Osteoblast (primary cell): ENCODE data around the gene MELTF. TPM values are rescaled to one million over a fixed set of nuclear protein-coding genes. Genes with fewer than 3 reads are reported as not detected.

Experiments
- DNase-seq: peaks from one replicate; pipeline ENCODE4 v3.0.0; 2011; ENCODE audit warnings: low spot score, mixed read lengths; ENCODE audit not compliant: insufficient read length; ENCODE audit errors: missing footprints
- H2AFZ ChIP-seq: 2 replicates; pipeline ENCODE4 v1.6.0; 2011; ENCODE audit warnings: mild to moderate bottlenecking, low read length
- H3K27ac ChIP-seq: 2 replicates; pipeline ENCODE4 v1.5.1; 2011; ENCODE audit warnings: mild to moderate bottlenecking, low read depth, low read length, moderate library complexity
- H3K27me3 ChIP-seq: 2 replicates; pipeline ENCODE4 v1.6.0; 2012; ENCODE audit warnings: mild to moderate bottlenecking, control low read depth, inconsistent platforms, low read length, moderate library complexity; ENCODE audit not compliant: insufficient read depth
- H3K36me3 ChIP-seq: 2 replicates; pipeline ENCODE4 v1.5.1; 2011; ENCODE audit warnings: mild to moderate bottlenecking, low read length, control low read depth, moderate library complexity; ENCODE audit not compliant: insufficient read depth
- H3K4me1 ChIP-seq: 2 replicates; pipeline ENCODE4 v1.5.1; 2011; ENCODE audit warnings: mild to moderate bottlenecking, low read length, control low read depth, moderate library complexity; ENCODE audit not compliant: insufficient read depth
- H3K4me2 ChIP-seq: 2 replicates; pipeline ENCODE4 v1.6.0; 2011; ENCODE audit warnings: mild to moderate bottlenecking, low read length; ENCODE audit not compliant: insufficient read depth
- H3K4me3 ChIP-seq: fragments of 200-600 bp; sonication (generic); 3 replicates; pipeline ENCODE4 v1.5.1; 2012; ENCODE audit warnings: mild to moderate bottlenecking, low read length, inconsistent platforms; ENCODE audit not compliant: insufficient read depth
- H3K79me2 ChIP-seq: 2 replicates; pipeline ENCODE4 v1.6.0; 2012; ENCODE audit warnings: mild to moderate bottlenecking, low read length, control low read depth, inconsistent platforms; ENCODE audit not compliant: insufficient read depth
- H3K9me3 ChIP-seq: 2 replicates; pipeline ENCODE4 v1.5.1; 2011; ENCODE audit warnings: low read depth, low read length, control low read depth
- H4K20me1 ChIP-seq: 2 replicates; pipeline ENCODE4 v1.6.0; 2012; ENCODE audit warnings: mild to moderate bottlenecking, low read length, control low read depth; ENCODE audit not compliant: insufficient read depth
- total RNA-seq: library from RNA; depleted of rRNA; stranded (reverse); fragments of >200 nt; gene quantifications from 2 replicates; pipeline ENCODE4 v1.2.3, GENCODE V29; 2012
- TF ChIP-seq, protein P1 (sequence below): IDR thresholded peaks from 2 replicates; pipeline ENCODE4 v1.5.1; 2011; ENCODE audit warnings: mild to moderate bottlenecking, low read depth, low read length, moderate library complexity; ENCODE audit errors: extremely low read depth

MELTF gene
- total RNA-seq, 1 donor: 5.1 TPM

GRCh38 chr3:197023241-197023997 lies 6.2 kb downstream of the MELTF start:
- H3K36me3 ChIP-seq: no peaks in the 10 kb centered on the region
- no peaks in the 10 kb centered on the region for H3K4me1 ChIP-seq
- peak overlapping the region; percentile 37 for H3K4me3 ChIP-seq
- H3K79me2 ChIP-seq: no peaks in the 10 kb centered on the region
- peak overlapping the region; percentile 67 for H3K4me2 ChIP-seq
- no peaks in the 10 kb centered on the region for H4K20me1 ChIP-seq
- H3K9me3 ChIP-seq: no peaks in the 10 kb centered on the region
- H2AFZ ChIP-seq: peak overlapping the region; percentile 6
- H3K27me3 ChIP-seq: peaks cover 41% of the 10 kb centered on the region
- H3K27ac ChIP-seq: no peak overlapping the region
- DNase-seq: peak; percentile 83
- TF ChIP-seq, protein P1, sequence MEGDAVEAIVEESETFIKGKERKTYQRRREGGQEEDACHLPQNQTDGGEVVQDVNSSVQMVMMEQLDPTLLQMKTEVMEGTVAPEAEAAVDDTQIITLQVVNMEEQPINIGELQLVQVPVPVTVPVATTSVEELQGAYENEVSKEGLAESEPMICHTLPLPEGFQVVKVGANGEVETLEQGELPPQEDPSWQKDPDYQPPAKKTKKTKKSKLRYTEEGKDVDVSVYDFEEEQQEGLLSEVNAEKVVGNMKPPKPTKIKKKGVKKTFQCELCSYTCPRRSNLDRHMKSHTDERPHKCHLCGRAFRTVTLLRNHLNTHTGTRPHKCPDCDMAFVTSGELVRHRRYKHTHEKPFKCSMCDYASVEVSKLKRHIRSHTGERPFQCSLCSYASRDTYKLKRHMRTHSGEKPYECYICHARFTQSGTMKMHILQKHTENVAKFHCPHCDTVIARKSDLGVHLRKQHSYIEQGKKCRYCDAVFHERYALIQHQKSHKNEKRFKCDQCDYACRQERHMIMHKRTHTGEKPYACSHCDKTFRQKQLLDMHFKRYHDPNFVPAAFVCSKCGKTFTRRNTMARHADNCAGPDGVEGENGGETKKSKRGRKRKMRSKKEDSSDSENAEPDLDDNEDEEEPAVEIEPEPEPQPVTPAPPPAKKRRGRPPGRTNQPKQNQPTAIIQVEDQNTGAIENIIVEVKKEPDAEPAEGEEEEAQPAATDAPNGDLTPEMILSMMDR: no peak

DNA sequence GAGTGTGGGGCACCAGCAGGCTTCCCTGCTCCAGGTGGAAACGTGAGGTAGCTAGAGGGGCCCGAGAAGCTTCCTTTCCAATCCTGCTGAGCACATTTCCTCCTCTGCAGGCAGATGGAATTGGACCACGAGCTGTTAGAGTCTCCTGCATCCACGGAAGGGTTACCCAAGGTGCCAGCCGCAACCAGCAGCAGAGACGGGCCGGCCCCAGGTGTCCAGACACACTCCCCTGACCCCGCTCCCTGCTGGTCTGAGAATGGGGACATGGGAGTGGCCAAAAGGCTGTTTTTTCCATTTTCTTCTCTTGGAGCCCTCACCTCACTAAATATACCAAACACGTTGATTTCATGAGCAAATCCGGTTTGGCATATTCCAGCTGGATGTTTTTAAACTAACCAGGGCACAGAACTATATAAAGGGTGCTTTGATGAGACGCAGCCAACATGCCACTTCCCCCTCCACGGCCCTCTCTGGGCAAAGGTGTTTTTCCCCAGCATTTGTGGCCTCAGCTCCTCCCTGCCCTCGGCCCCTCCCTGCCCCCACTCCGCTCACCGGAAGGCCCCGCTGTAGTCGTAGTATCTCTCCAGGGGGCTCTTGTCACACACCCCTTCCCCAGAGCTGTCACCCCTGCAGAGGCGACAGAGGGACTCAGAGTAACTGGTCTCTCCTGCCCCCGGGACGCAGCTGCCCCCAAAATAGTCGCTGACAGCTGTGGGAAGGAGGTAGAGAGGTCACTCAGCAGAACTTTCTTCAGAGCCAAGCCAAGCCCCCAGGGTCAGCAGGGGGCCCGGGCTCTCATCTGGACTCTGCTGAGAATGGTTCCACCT lies 7.0 kb downstream of the MELTF start:
- peak; percentile 61 for DNase-seq
- Histone ChIP-seq H3K4me2 (peak overlapping the region; percentile 67), H3K27ac (no peak overlapping the region), H3K9me3 (no peaks in the 10 kb centered on the region), H3K36me3 (no peaks in the 10 kb centered on the region), H4K20me1 (no peaks in the 10 kb centered on the region), H3K4me3 (no peak overlapping the region), H3K27me3 (peaks cover 41% of the 10 kb centered on the region), H2AFZ (no peak overlapping the region), H3K79me2 (no peaks in the 10 kb centered on the region), H3K4me1 (no peaks in the 10 kb centered on the region)
- TF ChIP-seq, protein P1: no peak

DNA sequence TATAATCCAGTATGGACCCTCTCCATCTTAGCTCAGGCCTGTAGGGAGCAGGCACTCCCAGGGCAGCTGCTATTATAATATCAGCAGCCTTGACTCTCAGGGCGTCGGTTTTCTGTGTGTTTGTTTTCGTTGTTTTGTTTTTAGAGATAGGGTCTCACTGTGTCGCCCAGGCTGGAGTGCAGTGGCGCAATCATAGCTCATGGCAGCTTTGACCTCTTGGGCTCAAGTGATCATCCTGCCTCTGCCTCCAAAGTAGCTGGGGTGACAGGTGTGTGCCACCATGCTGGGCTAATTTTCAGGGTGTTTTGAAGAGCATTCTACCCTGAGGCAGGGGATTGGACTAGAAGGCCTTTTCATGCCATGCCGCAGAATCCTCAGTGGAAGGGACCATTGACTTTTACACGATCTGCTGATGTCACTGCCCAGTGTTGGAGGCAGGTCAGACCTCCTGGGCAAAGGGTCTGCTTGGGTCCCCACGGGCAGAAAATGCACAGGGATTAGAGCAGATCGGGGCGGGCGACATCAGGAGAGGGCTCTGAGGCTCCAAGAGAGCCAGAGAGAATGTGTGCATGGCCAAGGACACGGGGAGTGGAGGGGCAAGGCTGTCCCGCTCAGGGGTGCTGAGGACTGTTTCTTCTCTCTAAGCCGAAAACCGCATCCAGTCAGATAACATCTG lies 7.8 kb downstream of the MELTF start:
- Histone ChIP-seq H3K4me3 (no peak overlapping the region), H4K20me1 (no peaks in the 10 kb centered on the region), H3K4me2 (no peak overlapping the region), H3K36me3 (no peaks in the 10 kb centered on the region), H2AFZ (no peak overlapping the region), H3K27ac (no peak overlapping the region), H3K9me3 (no peaks in the 10 kb centered on the region), H3K27me3 (peaks cover 41% of the 10 kb centered on the region), H3K4me1 (no peaks in the 10 kb centered on the region), H3K79me2 (no peaks in the 10 kb centered on the region)
- TF ChIP-seq, protein P1: no peak
- peak; percentile 68 for DNase-seq

GRCh38 chr3:197021231-197021630 lies 8.4 kb downstream of the MELTF start:
- Histone ChIP-seq H3K27ac (no peak overlapping the region), H3K79me2 (no peaks in the 10 kb centered on the region), H3K27me3 (peaks cover 41% of the 10 kb centered on the region), H3K9me3 (no peaks in the 10 kb centered on the region), H3K4me1 (no peaks in the 10 kb centered on the region), H2AFZ (no peak overlapping the region), H3K36me3 (no peaks in the 10 kb centered on the region), H3K4me3 (no peak overlapping the region), H4K20me1 (no peaks in the 10 kb centered on the region), H3K4me2 (no peak overlapping the region)
- TF ChIP-seq, protein P1: no peak
- DNase-seq: peak; percentile 73
